Parathyroid adenoma (tissue), 2 donors: ENCODE measurements around the gene MAPK1.

Source experiments
- H2AFZ ChIP-seq: fragments of 300-600 bp; sonication (generic); one replicate; pipeline ENCODE4 v1.7.0; 2017; ENCODE audit warnings: antibody characterized with exemption, mild to moderate bottlenecking
- H3K27ac ChIP-seq: fragments of 300-600 bp; sonication (generic); one replicate; pipeline ENCODE4 v1.7.0; 2017
- H3K27me3 ChIP-seq: fragments of 300-600 bp; sonication (generic); one replicate; pipeline ENCODE4 v1.7.0; 2017; ENCODE audit warnings: low read length; ENCODE audit not compliant: control insufficient read depth, insufficient read depth
- H3K36me3 ChIP-seq: fragments of 300-600 bp; sonication (generic); one replicate; pipeline ENCODE4 v1.7.0; 2017; ENCODE audit warnings: low read length; ENCODE audit not compliant: control insufficient read depth, insufficient read depth
- H3K4me1 ChIP-seq: fragments of 300-600 bp; sonication (generic); one replicate; pipeline ENCODE4 v1.7.0; 2017; ENCODE audit warnings: control low read depth
- H3K4me2 ChIP-seq: fragments of 300-600 bp; sonication (generic); one replicate; pipeline ENCODE4 v1.7.0; 2017; ENCODE audit warnings: low read length
- H3K4me3 ChIP-seq: fragments of 300-600 bp; sonication (generic); one replicate; pipeline ENCODE4 v1.7.0; 2017; ENCODE audit warnings: low read depth, low read length
- H3K79me2 ChIP-seq: fragments of 300-600 bp; sonication (generic); one replicate; pipeline ENCODE4 v1.7.0; 2017; ENCODE audit warnings: control low read depth
- H3K9ac ChIP-seq: fragments of 300-600 bp; sonication (generic); one replicate; pipeline ENCODE4 v1.7.0; 2017; ENCODE audit warnings: mild to moderate bottlenecking
- H3K9me3 ChIP-seq: fragments of 300-600 bp; sonication (generic); one replicate; pipeline ENCODE4 v1.7.0; 2017; ENCODE audit warnings: low read length; ENCODE audit not compliant: control insufficient read depth
- CTCF ChIP-seq: fragments of 300-600 bp; sonication (generic); IDR thresholded peaks from one replicate; pipeline ENCODE4 v1.7.0; 2017; ENCODE audit warnings: antibody characterized with exemption, mild to moderate bottlenecking
- donor health status: primary hyperparathyroidism.

MAPK1 gene

DNA sequence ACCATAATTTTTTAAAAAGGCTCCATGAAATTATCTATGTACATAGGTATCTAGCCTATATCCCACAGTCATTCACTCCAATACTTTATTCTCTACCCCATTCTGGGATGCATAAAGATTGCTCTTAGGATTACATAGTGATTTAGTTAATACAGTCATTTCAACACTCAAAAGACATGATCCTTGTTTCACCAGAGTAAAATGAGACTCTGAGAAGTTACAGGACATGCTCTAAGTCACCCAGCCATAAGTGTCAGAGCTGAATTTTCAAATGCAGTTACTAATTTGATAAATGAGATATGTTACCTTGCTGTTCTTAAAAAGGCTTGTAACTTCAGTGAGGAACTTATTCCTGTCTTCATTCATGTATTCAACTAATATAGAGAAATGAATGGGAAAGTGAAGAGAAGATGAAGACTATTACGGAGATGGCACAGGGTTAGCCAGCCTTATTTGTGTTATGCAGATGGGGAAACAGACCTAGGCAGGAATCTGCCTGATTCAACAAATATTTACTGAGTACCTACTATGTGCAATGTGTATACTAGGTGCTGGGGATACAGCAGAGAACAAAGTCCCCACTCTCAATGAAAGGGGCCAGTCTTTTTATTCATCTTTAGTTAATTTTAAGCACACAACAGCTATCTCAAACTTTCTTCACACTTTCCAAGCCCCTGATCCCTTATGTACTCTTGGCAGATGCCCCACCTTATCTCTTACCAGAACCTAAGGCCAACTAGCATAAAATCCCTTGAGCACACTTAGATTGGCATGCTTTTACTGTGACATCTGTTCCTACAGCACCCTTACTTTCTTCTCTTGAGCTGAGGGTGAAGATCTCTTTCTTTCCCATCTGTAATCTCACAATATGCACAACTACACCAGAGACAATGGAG lies 21.6 kb downstream of the MAPK1 start:
- H3K9me3 ChIP-seq: no peaks in the 10 kb centered on the region
- no peak for TF ChIP-seq CTCF
- no peaks in the 10 kb centered on the region for H3K36me3 ChIP-seq
- H3K27me3 ChIP-seq: no peaks in the 10 kb centered on the region
- no peak overlapping the region for H3K9ac ChIP-seq
- no peaks in the 10 kb centered on the region for H3K4me1 ChIP-seq
- no peak overlapping the region for H3K4me2 ChIP-seq
- no peak overlapping the region for H3K27ac ChIP-seq
- no peak overlapping the region for H3K4me3 ChIP-seq
- peaks cover 24% of the 10 kb centered on the region for H3K79me2 ChIP-seq
- H2AFZ ChIP-seq: no peak overlapping the region

DNA sequence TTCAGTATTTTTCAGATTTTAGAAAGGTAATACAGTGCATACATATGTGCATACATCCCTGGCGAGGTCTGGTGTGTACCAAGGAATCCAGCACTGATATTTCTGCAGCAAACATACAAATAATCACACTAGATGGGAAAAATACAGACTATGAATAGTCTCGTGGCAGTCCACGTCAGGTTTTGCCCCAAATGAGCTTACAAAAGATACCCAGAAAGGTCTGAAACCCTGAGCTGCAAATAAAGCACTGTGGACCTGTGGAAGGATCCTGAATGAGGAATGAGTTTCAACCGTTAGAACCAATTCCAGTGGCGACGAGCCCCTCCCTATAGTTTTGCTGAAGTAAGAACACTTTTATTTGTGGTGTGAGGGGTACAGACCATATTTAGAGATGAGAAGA lies 24.5 kb downstream of the MAPK1 start:
- Histone ChIP-seq H3K27me3 (no peaks in the 10 kb centered on the region), H3K36me3 (no peaks in the 10 kb centered on the region), H3K9me3 (no peaks in the 10 kb centered on the region), H3K4me1 (no peaks in the 10 kb centered on the region), H3K4me2 (no peak overlapping the region), H3K4me3 (no peak overlapping the region), H3K9ac (no peak overlapping the region), H2AFZ (no peak overlapping the region), H3K79me2 (peaks cover 23% of the 10 kb centered on the region), H3K27ac (no peak overlapping the region)
- TF ChIP-seq CTCF: no peak

DNA sequence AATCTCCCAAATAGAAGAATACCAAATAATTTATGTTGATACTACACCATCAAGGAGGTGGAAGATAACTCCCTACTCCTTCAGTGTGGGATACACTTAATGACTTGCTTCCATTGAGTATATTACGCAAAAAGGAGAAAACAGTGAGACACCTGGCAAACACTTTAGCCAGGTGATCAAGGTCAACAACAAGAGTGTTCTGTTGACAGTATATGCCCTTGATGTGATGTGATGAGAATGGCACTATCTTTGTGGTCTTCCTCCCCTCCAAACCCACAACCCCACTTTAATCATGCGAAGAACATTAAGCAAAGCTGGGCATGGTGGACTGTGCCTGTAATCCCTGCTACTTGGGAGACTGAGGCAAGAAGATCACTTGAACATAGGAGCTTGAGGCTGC lies 26.0 kb downstream of the MAPK1 start:
- no peak for TF ChIP-seq CTCF
- Histone ChIP-seq H3K27me3 (no peaks in the 10 kb centered on the region), H3K27ac (no peak overlapping the region), H3K9ac (no peak overlapping the region), H2AFZ (no peak overlapping the region), H3K4me1 (peaks cover 4% of the 10 kb centered on the region), H3K4me2 (no peak overlapping the region), H3K4me3 (no peak overlapping the region), H3K79me2 (peaks cover 17% of the 10 kb centered on the region), H3K9me3 (no peaks in the 10 kb centered on the region), H3K36me3 (no peaks in the 10 kb centered on the region)

DNA sequence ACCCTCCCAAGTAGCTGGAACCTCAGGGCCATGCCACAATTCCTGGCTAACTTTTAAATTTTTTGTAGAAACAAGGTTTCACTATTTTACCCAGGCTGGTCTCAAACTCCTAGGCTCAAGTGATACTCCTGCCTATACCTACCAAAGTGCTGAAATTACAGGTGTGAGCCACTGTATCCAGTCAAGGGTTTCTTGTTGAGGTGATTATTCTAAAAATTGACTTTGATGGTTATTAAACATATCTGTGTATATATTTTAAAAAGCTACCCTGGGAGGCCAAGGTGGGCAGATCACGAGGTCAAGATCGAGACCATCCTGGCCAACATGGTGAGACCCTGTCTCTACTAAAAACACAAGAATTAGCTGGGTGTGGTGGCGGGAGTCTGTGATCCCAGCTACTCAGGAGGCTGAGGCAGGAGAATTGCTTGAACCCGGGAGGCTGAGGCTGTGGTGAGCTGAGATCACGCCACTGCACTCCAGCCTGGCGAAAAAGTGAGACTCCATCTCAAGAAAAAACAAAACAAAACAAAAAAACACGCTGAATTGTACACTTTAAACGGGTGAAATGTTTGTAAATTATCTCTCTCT lies 27.1 kb downstream of the MAPK1 start:
- Histone ChIP-seq H3K36me3 (no peaks in the 10 kb centered on the region), H3K9me3 (no peaks in the 10 kb centered on the region), H3K9ac (no peak overlapping the region), H2AFZ (no peak overlapping the region), H3K4me1 (peaks cover 4% of the 10 kb centered on the region), H3K79me2 (peaks cover 16% of the 10 kb centered on the region), H3K27ac (no peak overlapping the region), H3K27me3 (no peaks in the 10 kb centered on the region), H3K4me3 (no peak overlapping the region), H3K4me2 (no peak overlapping the region)
- TF ChIP-seq CTCF: no peak
